PC-9 (cell line): ENCODE results near the gene TTI1. TPM values are rescaled to one million over a fixed set of nuclear protein-coding genes. Genes with fewer than 3 reads are reported as not detected.

Experiments
- Bru-seq: library from RNA; stranded (reverse); fragments of 400-500 nt; gene quantifications from one replicate; lab custom pipeline; 2021; lab: Mats Ljungman, UMichigan
- BruChase-seq, 2 experiments: library from RNA; stranded (reverse); fragments of 400-500 nt; gene quantifications; one replicate each; lab custom pipeline; 2021; lab: Mats Ljungman, UMichigan
- BruUV-seq: library from RNA; stranded (reverse); fragments of 400-500 nt; replicated peaks from 2 replicates; lab custom pipeline; 2021; lab: Mats Ljungman, UMichigan
- CTCF ChIA-PET: fragments of 300-600 bp; sonication (Branson Sonifier 250); formaldehyde crosslinking; loops from one replicate; lab custom pipeline; 2022; ENCODE audit warnings: antibody characterized with exemption; lab: Charles Lee
- POLR2A ChIA-PET: fragments of 300-600 bp; sonication (Branson Sonifier 250); formaldehyde crosslinking; loops from one replicate; lab custom pipeline; 2022; ENCODE audit warnings: antibody characterized with exemption; ENCODE audit not compliant: unreplicated experiment; lab: Charles Lee
- DNase-seq, 2 experiments: peaks; one replicate each; pipeline versions ENCODE4 v3.0.0 to v3.0.0-alpha.2; 2015 to 2022; ENCODE audit warnings: mixed read lengths in 1 of 2
- H2AFZ ChIP-seq: fragments of 200-600 bp; sonication (generic); 2 replicates; pipeline ENCODE4 v1.8.1; 2017; ENCODE audit warnings: antibody characterized with exemption
- H3F3A ChIP-seq: fragments of 200-600 bp; sonication (generic); 2 replicates; pipeline ENCODE4 v1.8.1; 2017; ENCODE audit warnings: antibody characterized with exemption, mild to moderate bottlenecking, low read depth; ENCODE audit not compliant: insufficient read depth
- H3K27ac ChIP-seq: fragments of 200-600 bp; sonication (generic); 2 replicates; pipeline ENCODE4 v1.6.1; 2016; ENCODE audit warnings: mixed run types
- H3K27me3 ChIP-seq: fragments of 200-600 bp; sonication (generic); 2 replicates; pipeline ENCODE4 v1.6.1; 2016; ENCODE audit warnings: low read depth, mixed run types; ENCODE audit not compliant: insufficient read depth
- H3K36me3 ChIP-seq: fragments of 200-600 bp; sonication (generic); 2 replicates; pipeline ENCODE4 v1.6.1; 2016; ENCODE audit warnings: low read depth, mixed run types
- H3K4me1 ChIP-seq: fragments of 200-600 bp; sonication (generic); replicated peaks from 2 replicates; pipeline ENCODE4 v1.6.1; 2016; ENCODE audit warnings: mixed run types; ENCODE audit not compliant: insufficient read depth
- H3K4me2 ChIP-seq: fragments of 200-600 bp; sonication (generic); 2 replicates; pipeline ENCODE4 v1.6.1; 2017; ENCODE audit warnings: mixed run types
- H3K4me3 ChIP-seq: fragments of 200-600 bp; sonication (generic); 2 replicates; pipeline ENCODE4 v1.6.1; 2016; ENCODE audit warnings: mixed run types
- H3K79me2 ChIP-seq: fragments of 200-600 bp; sonication (generic); 2 replicates; pipeline ENCODE4 v1.6.1; 2017; ENCODE audit warnings: low read depth, mixed run types
- H3K9me2 ChIP-seq: fragments of 200-600 bp; sonication (generic); 2 replicates; pipeline ENCODE4 v1.8.1; 2017; ENCODE audit warnings: mild to moderate bottlenecking; ENCODE audit not compliant: insufficient read depth
- H3K9me3 ChIP-seq: fragments of 200-600 bp; sonication (generic); 2 replicates; pipeline ENCODE4 v1.8.1; 2016; ENCODE audit warnings: low read depth; ENCODE audit not compliant: insufficient read depth
- H4K20me1 ChIP-seq: fragments of 200-600 bp; sonication (generic); 2 replicates; pipeline ENCODE4 v1.8.1; 2017; ENCODE audit not compliant: insufficient read depth
- CTCF ChIP-seq: fragments of 200-600 bp; sonication (generic); conservative IDR thresholded peaks from 2 replicates; pipeline ENCODE4 v1.6.1; 2017; ENCODE audit warnings: mixed run types, antibody characterized with exemption, mild to moderate bottlenecking, moderate library complexity
- EZH2 ChIP-seq: fragments of 200-600 bp; sonication (generic); IDR thresholded peaks from 2 replicates; pipeline ENCODE4 v1.8.0; 2017; ENCODE audit warnings: antibody characterized with exemption, low read depth
- intact Hi-C: fragments of 100-400 bp; cut with micrococcal nuclease; formaldehyde crosslinking; loops from one replicate; pipeline ENCODE4 v1.10.0; 2022; ENCODE audit not compliant: unreplicated experiment
- long read RNA-seq: library from polyadenylated mRNA; stranded (forward); transcript quantifications from one replicate; pipeline ENCODE4 v2.0.0, GENCODE V29; 2022
- total RNA-seq: library from RNA; stranded (reverse); gene quantifications from 2 replicates; pipeline ENCODE4 v1.2.3, GENCODE V29; 2021

Gene TTI1
- total RNA-seq = 29.1 and 34.2 TPM in 2 replicates
- percentile 86 among the genes with signal in this experiment for Bru-seq, nascent RNA
- percentile 87 among the genes with signal in this experiment for BruChase-seq, experiment 1, labeled RNA remaining after a 2-hour chase
- percentile 78 among the genes with signal in this experiment for BruChase-seq, experiment 2, labeled RNA remaining after a 6-hour chase
- long read RNA-seq, transcript TTI1-201 (8 exons, 3,825 nt) = major isoform, 46 of 63 reads
- long read RNA-seq, partial matches to known transcripts = 7 of 63 reads
- long read RNA-seq, other reads (novel, unspliced or antisense) = 4 of 63 reads

GRCh38 chr20:38033330-38034107 is at the start of gene TTI1, which contains the start of gene RPRD1B:
Gene TTI1 (minus strand): TSS chr20:38033456. CDS start chr20:38013816, 19,640 bp downstream.
Gene RPRD1B (plus strand): TSS chr20:38033746. CDS start chr20:38033948, 202 bp downstream.
- peak within 1 kb of the TSS; percentile 96 for H3K4me2 ChIP-seq
- peak; percentile 79 to 87 for DNase-seq
- H3K9me3 ChIP-seq = no peaks in the 10 kb centered on the region
- H3K9me2 ChIP-seq = no peaks in the 10 kb centered on the region
- TSS peak; percentile 49 for BruUV-seq
- H3K4me1 ChIP-seq = peaks cover 47% of the 10 kb centered on the region
- intact Hi-C loops = loop anchor here (1.0 to 10.0 kb wide), 2 partner anchors 39 to 129 kb away; partner anchors contain the start of gene VSTM2L
- no peaks in the 10 kb centered on the region for H3K36me3 ChIP-seq
- CTCF ChIA-PET = interaction anchor here (0.5 to 0.8 kb wide), 2 partner anchors 12 to 39 kb away, joined by 3 to 5 read pairs; no protein-coding TSS in a partner anchor
- peak within 1 kb of the TSS; percentile 84 for H3K4me3 ChIP-seq
- no peaks in the 10 kb centered on the region for H3K27me3 ChIP-seq
- TF ChIP-seq EZH2 = no peak
- TF ChIP-seq CTCF = no peak
- no peaks in the 10 kb centered on the region; the same call in 1 of the 2 replicates for H4K20me1 ChIP-seq
- POLR2A ChIA-PET = interaction anchor here (0.6 to 0.7 kb wide), 2 partner anchors 12 to 744 kb away, joined by 3 read pairs; no protein-coding TSS in a partner anchor
- H3F3A ChIP-seq = peaks cover 7% of the 10 kb centered on the region; the same call in 1 of the 2 replicates
- H3K27ac ChIP-seq = peak within 1 kb of the TSS; percentile 60
- peak within 1 kb of the TSS; percentile 90 for H2AFZ ChIP-seq
- peaks cover 93% of the 10 kb centered on the region for H3K79me2 ChIP-seq

GRCh38 chr20:38082894-38083293 is 49.6 kb upstream of the TTI1 start:
- DNase-seq = no peak
- Histone ChIP-seq H2AFZ (no peak overlapping the region), H3K27ac (no peak overlapping the region), H3K27me3 (no peaks in the 10 kb centered on the region), H3F3A (0 out of 2 replicates have a peak, but pooled peaks cover 7% of the 10 kb centered on the region), H3K36me3 (peaks cover 25% of the 10 kb centered on the region; the same call in 1 of the 2 replicates), H3K4me2 (no peak overlapping the region), H3K9me3 (no peaks in the 10 kb centered on the region), H3K79me2 (peaks cover 26% of the 10 kb centered on the region; the same call in 1 of the 2 replicates), H3K4me1 (no peaks in the 10 kb centered on the region), H3K9me2 (no peaks in the 10 kb centered on the region), H4K20me1 (no peaks in the 10 kb centered on the region; the same call in 1 of the 2 replicates), H3K4me3 (no peak overlapping the region)
- intact Hi-C loops = no loop called here
- TF ChIP-seq CTCF (no peak), EZH2 (no peak)
- BruUV-seq = no TSS peak
- POLR2A ChIA-PET = no interaction called here
- CTCF ChIA-PET = no interaction called here

- H3K4me1 ChIP-seq = no peaks in the 10 kb centered on the region
- no peak for DNase-seq
- H3K27me3 ChIP-seq = no peaks in the 10 kb centered on the region
- H3K79me2 ChIP-seq = peaks cover 30% of the 10 kb centered on the region; the same call in 1 of the 2 replicates
- TF ChIP-seq CTCF = no peak
- TF ChIP-seq EZH2 = no peak
- H3K9me2 ChIP-seq = no peaks in the 10 kb centered on the region
- H3F3A ChIP-seq = 0 out of 2 replicates have a peak, but pooled peaks cover 3% of the 10 kb centered on the region
- peaks cover 17% of the 10 kb centered on the region; the same call in 1 of the 2 replicates for H3K36me3 ChIP-seq
- no peaks in the 10 kb centered on the region; the same call in 1 of the 2 replicates for H4K20me1 ChIP-seq
- H3K4me3 ChIP-seq = no peak overlapping the region
- ChIA-PET POLR2A (no interaction called here), CTCF (interaction anchor here (0.6 kb wide), 1 partner anchor 300 kb away, joined by 5 read pairs; no protein-coding TSS in a partner anchor)
- no peak overlapping the region for H3K4me2 ChIP-seq
- no peak overlapping the region for H2AFZ ChIP-seq
- intact Hi-C loops = no loop called here
- BruUV-seq = no TSS peak
- H3K27ac ChIP-seq = no peak overlapping the region
- H3K9me3 ChIP-seq = no peaks in the 10 kb centered on the region
These were observed 48.3 kb upstream of the TTI1 start for GRCh38 chr20:38081575-38081974.
